Frontal cortex (tissue), 4 donors: ENCODE measurements around the gene ATP6V1G3. TPM values are rescaled to one million over a fixed set of nuclear protein-coding genes. Genes with fewer than 3 reads are reported as not detected.
"Not testable (repeated sequence)": the region's sequence is repeated elsewhere in the genome, so short reads cannot be mapped to it uniquely, and the experiment has no call there.

ENCODE experiments used
- DNase-seq, 2 donors: peaks; one replicate each; pipeline ENCODE4 v3.0.0; 2012; ENCODE audit warnings: low spot score in 2 of 2
- FAIRE-seq: peaks from 2 replicates; lab custom pipeline; 2012; peaks lifted over from hg19 to GRCh38; lab: Jason Lieb, UNC
- total RNA-seq: library from RNA; depleted of rRNA; stranded (reverse); fragments of >200 nt; gene quantifications from one replicate; pipeline ENCODE4 v1.2.3, GENCODE V29; 2014
- donor health status: control.
- donor health status: control.
- donor health status: control.

The ATP6V1G3 gene
- total RNA-seq, 1 donor from 2014 or later, result not detected

- FAIRE-seq, result no peak
- no peak for DNase-seq
These were observed 40.9 kb downstream of the ATP6V1G3 start for GRCh38 chr1:198499588-198499987.

GRCh38 chr1:198498881-198499280 lies 41.6 kb downstream of the ATP6V1G3 start:
- DNase-seq (no peak), FAIRE-seq (no peak)

- no peak for DNase-seq
These were observed 42.4 kb downstream of the ATP6V1G3 start for GRCh38 chr1:198498103-198498385.

GRCh38 chr1:198497326-198498102 lies 43.0 kb downstream of the ATP6V1G3 start:
- no peak for DNase-seq
- no peak for FAIRE-seq

More at GRCh38 chr1:198498103-198498385, 42.4 kb downstream of the ATP6V1G3 start:
- no peak for FAIRE-seq

- DNase-seq (no peak), FAIRE-seq (no peak)
These were observed 44.0 kb downstream of the ATP6V1G3 start for GRCh38 chr1:198496216-198497143.

GRCh38 chr1:198495631-198496030 lies 44.8 kb downstream of the ATP6V1G3 start:
- no peak for FAIRE-seq
- no peak for DNase-seq

GRCh38 chr1:198494658-198495103 lies 45.8 kb downstream of the ATP6V1G3 start:
- FAIRE-seq (no peak), DNase-seq (no peak)

GRCh38 chr1:198494139-198494538 lies 46.3 kb downstream of the ATP6V1G3 start:
- DNase-seq (no peak), FAIRE-seq (no peak)

GRCh38 chr1:198493329-198493728 lies 47.2 kb downstream of the ATP6V1G3 start:
- FAIRE-seq (no peak), DNase-seq (no peak)

GRCh38 chr1:198492872-198493271 lies 47.6 kb downstream of the ATP6V1G3 start:
- no peak for DNase-seq

GRCh38 chr1:198491596-198491995 lies 48.9 kb downstream of the ATP6V1G3 start:
- FAIRE-seq, result no peak
- no peak for DNase-seq

More at GRCh38 chr1:198492872-198493271, 47.6 kb downstream of the ATP6V1G3 start:
- no peak for FAIRE-seq

- no peak for FAIRE-seq
- no peak for DNase-seq
These were observed 49.5 kb downstream of the ATP6V1G3 start for GRCh38 chr1:198491028-198491427.

GRCh38 chr1:198490224-198490623 lies 50.3 kb downstream of the ATP6V1G3 start:
- DNase-seq, result no peak
- FAIRE-seq, result no peak

- FAIRE-seq, result no peak
These were observed 53.6 kb downstream of the ATP6V1G3 start for GRCh38 chr1:198486903-198487302.

GRCh38 chr1:198483645-198484044 lies 56.8 kb downstream of the ATP6V1G3 start:
- DNase-seq, result no peak
- no peak for FAIRE-seq

More at GRCh38 chr1:198486903-198487302, 53.6 kb downstream of the ATP6V1G3 start:
- DNase-seq, result no peak

GRCh38 chr1:198483006-198483405 lies 57.5 kb downstream of the ATP6V1G3 start:
- FAIRE-seq (no peak), DNase-seq (no peak)

- DNase-seq (no peak), FAIRE-seq (no peak)
These were observed 58.8 kb downstream of the ATP6V1G3 start for GRCh38 chr1:198481661-198482060.

GRCh38 chr1:198480876-198481275 lies 59.6 kb downstream of the ATP6V1G3 start:
- no peak for DNase-seq
- no peak for FAIRE-seq

GRCh38 chr1:198477354-198477753 lies 63.1 kb downstream of the ATP6V1G3 start:
- DNase-seq, FAIRE-seq: not testable (repeated sequence)
